ENCODE measurements around the gene MGME1. TPM values are rescaled to one million over a fixed set of nuclear protein-coding genes. Genes with fewer than 3 reads are reported as not detected.

MGME1 gene
- total and polyA plus RNA-seq, 2 of the 13 experiments (the other 11 are each of a cell fraction or from before 2014, with no cell fraction given): 36.7 to 66.6 TPM

GRCh38 chr20:18001131-18001921 is 32.5 kb downstream of the MGME1 start (continued):
- no peak for TF ChIP-seq ZNF597 (CRISPR knock-in tag; IDR thresholded peaks at IDR 0.05)
- no peak; the same call in 1 of the 2 replicates for TF ChIP-seq GATAD2A (CRISPR knock-in tag; IDR thresholded peaks at IDR 0.05)
- TF ChIP-seq PBX3 (CRISPR knock-in tag; IDR thresholded peaks at IDR 0.05; ENCODE audit: borderline replicate concordance): no peak
- no peak for TF ChIP-seq ZNF343 (CRISPR knock-in tag; IDR thresholded peaks at IDR 0.05)
- no peak for TF ChIP-seq BCLAF1 (IDR thresholded peaks at IDR 0.05)
- no peak for TF ChIP-seq TOPORS (CRISPR knock-in tag; IDR thresholded peaks at IDR 0.05)
- TF ChIP-seq MXD3 (CRISPR knock-in tag; IDR thresholded peaks at IDR 0.05): peak; percentile 41; the same call in 1 of the 2 replicates
- TF ChIP-seq SNAPC4 (CRISPR knock-in tag; IDR thresholded peaks at IDR 0.05): no peak
- TF ChIP-seq SIN3B (IDR thresholded peaks at IDR 0.05; ENCODE audit: low read length): no peak
- no peak for TF ChIP-seq TEAD2 (CRISPR knock-in tag; IDR thresholded peaks at IDR 0.05)
- TF ChIP-seq CENPT (CRISPR knock-in tag; IDR thresholded peaks at IDR 0.05; ENCODE audit: low read depth): no peak
- TF ChIP-seq ZNF607 (CRISPR knock-in tag; IDR thresholded peaks at IDR 0.05; ENCODE audit: borderline replicate concordance): no peak
- TF ChIP-seq TOE1 (CRISPR knock-in tag; IDR thresholded peaks at IDR 0.05): no peak
- no peak for TF ChIP-seq ATF5 (CRISPR knock-in tag; IDR thresholded peaks at IDR 0.05; ENCODE audit: low read depth)
- no peak for TF ChIP-seq TBX3 (IDR thresholded peaks at IDR 0.05; ENCODE audit: borderline replicate concordance)

Data from HepG2 (cell line).